ENCODE results near the gene CNST. TPM values are rescaled to one million over a fixed set of nuclear protein-coding genes. Genes with fewer than 3 reads are reported as not detected.

The CNST gene
- total and polyA plus RNA-seq, 2 of the 13 experiments (the other 11 are each of a cell fraction or from before 2014, with no cell fraction given): 6.3 to 12.4 TPM

DNA sequence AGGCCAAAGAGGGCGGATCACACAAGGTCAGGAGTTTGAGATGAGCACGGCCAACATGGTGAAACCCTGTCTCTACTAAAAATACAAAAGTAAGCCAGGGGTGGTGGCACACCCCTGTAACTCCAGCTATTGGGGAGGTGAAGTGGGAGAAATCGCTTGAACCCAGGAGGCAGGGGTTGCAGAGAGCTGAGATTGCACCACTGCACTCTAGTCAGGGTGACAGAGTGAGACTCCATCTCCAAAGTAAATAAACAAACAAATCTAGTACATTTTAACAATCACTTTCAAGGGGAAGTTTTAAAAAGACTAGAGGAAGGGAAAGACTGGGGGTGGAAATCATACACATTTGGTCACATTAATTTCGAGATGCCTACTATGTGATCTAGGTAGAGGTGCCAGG lies 6.9 kb upstream of the CNST start:
- H2AFZ ChIP-seq (ENCODE audit: low read length): no peak overlapping the region
- no peak for DNase-seq (ENCODE audit: low spot score)
- H3K79me2 ChIP-seq (ENCODE audit: insufficient read depth, low read length): peaks cover 27% of the 10 kb centered on the region
- H3K9me3 ChIP-seq (ENCODE audit: low read length): no peaks in the 10 kb centered on the region
- ATAC-seq: no peak
- H3K36me3 ChIP-seq (replicated peaks in 1 of 2; ENCODE audit: control insufficient read depth in 1 of 2, insufficient read depth in 2 of 2, low read length in 2 of 2): peaks cover 19 to 54% of the 10 kb centered on the region in 2 experiments; a peak in 4 of 5 replicates
- intact Hi-C loops (cut with micrococcal nuclease; ENCODE audit: unreplicated experiment) (no loop called here), in situ Hi-C loops (cut with HindIII; ENCODE audit: extremely low pct_ligation_motif_present, low pct_unique_long_range_greater_than_20kb) (no loop called here)
- BruUV-seq (replicated peaks): no TSS peak
- no peak overlapping the region for H3K4me2 ChIP-seq (ENCODE audit: low read depth, low read length)
- TF ChIP-seq CBX2 (IDR thresholded peaks at IDR 0.05; ENCODE audit: low read depth, low read length): no peak
- TF ChIP-seq CBX2 (CRISPR knock-in tag; IDR thresholded peaks at IDR 0.05; ENCODE audit: low read depth): no peak
- TF ChIP-seq ZNF780A (CRISPR knock-in tag; IDR thresholded peaks at IDR 0.05): no peak
- TF ChIP-seq, protein P1, sequence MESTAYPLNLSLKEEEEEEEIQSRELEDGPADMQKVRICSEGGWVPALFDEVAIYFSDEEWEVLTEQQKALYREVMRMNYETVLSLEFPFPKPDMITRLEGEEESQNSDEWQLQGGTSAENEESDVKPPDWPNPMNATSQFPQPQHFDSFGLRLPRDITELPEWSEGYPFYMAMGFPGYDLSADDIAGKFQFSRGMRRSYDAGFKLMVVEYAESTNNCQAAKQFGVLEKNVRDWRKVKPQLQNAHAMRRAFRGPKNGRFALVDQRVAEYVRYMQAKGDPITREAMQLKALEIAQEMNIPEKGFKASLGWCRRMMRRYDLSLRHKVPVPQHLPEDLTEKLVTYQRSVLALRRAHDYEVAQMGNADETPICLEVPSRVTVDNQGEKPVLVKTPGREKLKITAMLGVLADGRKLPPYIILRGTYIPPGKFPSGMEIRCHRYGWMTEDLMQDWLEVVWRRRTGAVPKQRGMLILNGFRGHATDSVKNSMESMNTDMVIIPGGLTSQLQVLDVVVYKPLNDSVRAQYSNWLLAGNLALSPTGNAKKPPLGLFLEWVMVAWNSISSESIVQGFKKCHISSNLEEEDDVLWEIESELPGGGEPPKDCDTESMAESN (CRISPR knock-in tag; conservative IDR thresholded peaks at IDR 0.05): no peak
- TF ChIP-seq, protein P2, sequence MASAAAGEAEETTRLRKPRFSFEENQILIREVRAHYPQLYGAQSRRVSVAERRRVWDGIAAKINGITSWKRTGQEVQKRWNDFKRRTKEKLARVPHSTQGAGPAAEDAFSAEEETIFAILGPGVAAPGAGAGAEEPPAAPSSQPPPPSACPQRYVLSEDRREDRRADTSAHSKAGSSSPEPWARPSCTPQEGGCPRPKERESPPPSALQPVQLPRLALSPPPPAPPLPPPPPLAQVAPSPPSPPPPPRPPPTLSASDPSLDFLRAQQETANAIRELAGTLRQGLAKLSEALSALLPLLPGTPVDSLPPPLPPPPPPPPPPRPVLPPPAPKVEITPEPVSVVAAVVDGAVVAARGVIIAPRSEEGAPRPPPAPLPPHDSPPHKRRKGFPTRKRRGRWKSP (CRISPR knock-in tag; IDR thresholded peaks at IDR 0.05): no peak
- TF ChIP-seq ZNF317 (CRISPR knock-in tag; IDR thresholded peaks at IDR 0.05): no peak
- TF ChIP-seq, protein P3, sequence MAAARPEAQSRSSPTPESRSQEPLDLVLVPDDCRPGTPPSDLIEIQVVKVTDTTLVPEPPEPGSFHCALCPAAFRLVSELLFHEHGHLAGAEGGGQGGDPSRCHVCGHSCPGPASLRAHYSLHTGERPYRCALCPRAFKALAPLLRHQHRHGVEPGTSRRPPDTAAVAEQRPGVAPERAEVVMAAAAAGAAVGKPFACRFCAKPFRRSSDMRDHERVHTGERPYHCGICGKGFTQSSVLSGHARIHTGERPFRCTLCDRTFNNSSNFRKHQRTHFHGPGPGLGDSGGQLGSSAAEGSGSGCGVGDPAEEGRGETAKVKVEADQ (CRISPR knock-in tag; IDR thresholded peaks at IDR 0.05; ENCODE audit: borderline replicate concordance): no peak
- no peak for TF ChIP-seq SIX4 (CRISPR knock-in tag; IDR thresholded peaks at IDR 0.05)
- H3K4me3 ChIP-seq (replicated peaks in 1 of 3; ENCODE audit: insufficient read depth in 1 of 3, low read depth in 2 of 3, low read length in 3 of 3): no peak overlapping the region
- 91% methylated on average over 4 of the region's 4 CpGs for WGBS (ENCODE audit: low lambda C conversion rate)
- no peak for FAIRE-seq
- no peak overlapping the region for H3K9ac ChIP-seq (ENCODE audit: insufficient read depth, low read depth, low read length)
- H4K20me1 ChIP-seq (ENCODE audit: insufficient read depth, low read length): peaks cover 4% of the 10 kb centered on the region
- no peak overlapping the region for H3K27ac ChIP-seq (ENCODE audit: extremely low read length, insufficient read depth, low read length)
- H3K27me3 ChIP-seq (ENCODE audit: control insufficient read depth in 1 of 2, insufficient read depth in 2 of 2, low read length in 2 of 2): no peaks in the 10 kb centered on the region
- POLR2A ChIA-PET: no interaction called here
- CTCF ChIA-PET (ENCODE audit: low intra/inter-chr PET ratio, low total read pairs): no interaction called here
- H3K4me1 ChIP-seq (ENCODE audit: insufficient read depth, low read length): peaks cover 30% of the 10 kb centered on the region

All from HepG2 (cell line).